HepG2 (cell line): Measurements from ENCODE around the gene ARHGAP22. TPM values are rescaled to one million over a fixed set of nuclear protein-coding genes. Genes with fewer than 3 reads are reported as not detected.

Experiments used
- ATAC-seq: fragments of 200-7000 bp; cut with Tn5 transposase; 3 replicates; pipeline ENCODE4 v1.9.1; 2020; ENCODE audit warnings: mild to moderate bottlenecking, moderate library complexity
- BruUV-seq: library from RNA; stranded (reverse); fragments of 400-500 nt; replicated peaks from 2 replicates; lab custom pipeline; 2021; lab: Mats Ljungman, UMichigan
- CTCF ChIA-PET: fragments of 300-600 bp; formaldehyde crosslinking; extraction: SDS; loops from one replicate; lab custom pipeline; 2021; ENCODE audit warnings: low total read pairs, inconsistent platforms, low intra/inter-chr PET ratio; lab: Yijun Ruan, JAX
- POLR2A ChIA-PET: fragments of 350-600 bp; sonication (Branson Sonifier 250); formaldehyde crosslinking; loops from one replicate; lab custom pipeline; 2020; ENCODE audit warnings: antibody characterized with exemption, inconsistent platforms; lab: Yijun Ruan, JAX
- DNase-seq: peaks from one replicate; pipeline ENCODE4 v3.0.0-alpha.2; 2015; ENCODE audit warnings: low spot score
- FAIRE-seq: peaks from 3 replicates; lab custom pipeline; 2011; peaks lifted over from hg19 to GRCh38; lab: Jason Lieb, UNC
- H2AFZ ChIP-seq: one replicate; pipeline ENCODE4 v1.6.1; 2011; ENCODE audit warnings: low read length, inconsistent platforms
- H3K27ac ChIP-seq: fragments of 300-600 bp; 3 replicates; pipeline ENCODE4 v1.8.0; 2011; ENCODE audit warnings: mixed run types, mild to moderate bottlenecking, mixed read lengths, low read length, inconsistent platforms; ENCODE audit not compliant: insufficient read depth; ENCODE audit errors: extremely low read length
- H3K27me3 ChIP-seq, 2 experiments: fragments of 200-600 bp in 1 of 2; 2 replicates in 1 of 2; 3 replicates in 1 of 2; pipeline versions ENCODE4 v1.6.0 to v1.8.0; 2011; ENCODE audit warnings: low read length in 2 of 2, mild to moderate bottlenecking in 2 of 2, moderate library complexity in 2 of 2, inconsistent platforms in 1 of 2; ENCODE audit not compliant: insufficient read depth in 2 of 2, control insufficient read depth in 1 of 2
- H3K36me3 ChIP-seq, 2 experiments: fragments of 200-600 bp in 1 of 2; replicated peaks in 1 of 2; 2 replicates in 1 of 2; 3 replicates in 1 of 2; pipeline versions ENCODE4 v1.5.1 to v1.8.0; 2011; ENCODE audit warnings: low read length in 2 of 2, inconsistent platforms in 1 of 2; ENCODE audit not compliant: insufficient read depth in 2 of 2, control insufficient read depth in 1 of 2
- H3K4me1 ChIP-seq: 2 replicates; pipeline ENCODE4 v1.5.1; 2012; ENCODE audit warnings: low read length, inconsistent platforms; ENCODE audit not compliant: insufficient read depth
- H3K4me2 ChIP-seq: 2 replicates; pipeline ENCODE4 v1.6.0; 2011; ENCODE audit warnings: low read depth, low read length, inconsistent platforms
- H3K4me3 ChIP-seq, 3 experiments: fragments of 200-600 bp in 1 of 3; sonication (generic), shearing (Covaris generic) in 1 of 3; replicated peaks in 1 of 3; 2 replicates each; pipeline ENCODE4 v1.5.1; 2011 to 2016; ENCODE audit warnings: low read length in 3 of 3, inconsistent platforms in 2 of 3, low read depth in 2 of 3, mild to moderate bottlenecking in 2 of 3, control low read depth in 1 of 3, mixed read lengths in 1 of 3; ENCODE audit not compliant: insufficient read depth in 1 of 3
- H3K79me2 ChIP-seq: one replicate; pipeline ENCODE4 v1.6.1; 2011; ENCODE audit warnings: low read length, inconsistent platforms; ENCODE audit not compliant: insufficient read depth
- H3K9ac ChIP-seq: 2 replicates; pipeline ENCODE4 v1.6.0; 2011; ENCODE audit warnings: mild to moderate bottlenecking, low read depth, low read length, inconsistent platforms; ENCODE audit not compliant: insufficient read depth
- H3K9me3 ChIP-seq: 2 replicates; pipeline ENCODE4 v1.5.1; 2012; ENCODE audit warnings: mild to moderate bottlenecking, low read length
- H4K20me1 ChIP-seq: 2 replicates; pipeline ENCODE4 v1.6.0; 2011; ENCODE audit warnings: inconsistent platforms, mild to moderate bottlenecking, low read length, moderate library complexity; ENCODE audit not compliant: insufficient read depth
- FOXK2 ChIP-seq: fragments of 450-650 bp; IDR thresholded peaks from 2 replicates; pipeline ENCODE4 v1.6.1; 2016
- MZF1 ChIP-seq: sonication (generic); formaldehyde crosslinking; IDR thresholded peaks from 2 replicates; pipeline ENCODE4 v1.8.1; 2023; ENCODE audit warnings: mild to moderate bottlenecking, missing genetic modification reagents, borderline replicate concordance
- SP2 ChIP-seq: sonication (generic); formaldehyde crosslinking; IDR thresholded peaks from 2 replicates; pipeline ENCODE4 v1.5.1; 2020; ENCODE audit warnings: mild to moderate bottlenecking, missing genetic modification reagents
- YY1 ChIP-seq: IDR thresholded peaks from 2 replicates; pipeline ENCODE4 v1.6.1; 2011; ENCODE audit warnings: low read length, low read depth, moderate library complexity, mild to moderate bottlenecking; ENCODE audit not compliant: insufficient read depth, insufficient replicate concordance
- ZFP82 ChIP-seq: sonication (generic); formaldehyde crosslinking; IDR thresholded peaks from 2 replicates; pipeline ENCODE4 v1.5.1; 2020; ENCODE audit warnings: mild to moderate bottlenecking, missing genetic modification reagents, borderline replicate concordance
- ZNF720 ChIP-seq: sonication (generic); formaldehyde crosslinking; IDR thresholded peaks from 2 replicates; pipeline ENCODE4 v1.4.0; 2020; ENCODE audit warnings: missing genetic modification reagents
- WGBS: methylation state at CpG from one replicate; pipeline ENCODE4 v1.1.6; 2017; ENCODE audit warnings: low lambda C conversion rate; 5-methylcytosine and 5-hydroxymethylcytosine counted together
- in situ Hi-C: cut with HindIII; loops from 2 replicates; pipeline ENCODE4 v1.10.0; 2017; ENCODE audit warnings: low pct_unique_long_range_greater_than_20kb; ENCODE audit not compliant: extremely low pct_ligation_motif_present
- intact Hi-C: fragments of 100-400 bp; cut with micrococcal nuclease; formaldehyde crosslinking; loops from one replicate; pipeline ENCODE4 v1.10.0; 2022; ENCODE audit not compliant: unreplicated experiment
- polyA plus RNA-seq, 8 experiments: library from polyadenylated mRNA; depleted of rRNA in 3 of 8; stranded (reverse) in 7 of 8; unstranded in 1 of 8; fragments of >200 nt; fragmentation: Illumina TruSeq in 4 of 8; extraction: Trizol in 4 of 8; gene quantifications; 2 replicates each; pipeline versions ENCODE4 v1.2.1 to v1.2.3, GENCODE V29; 2011 to 2016; ENCODE audit warnings: low read depth in 4 of 8, missing spikeins in 1 of 8, mixed read lengths in 1 of 8; ENCODE audit not compliant: insufficient read depth in 1 of 8
- total RNA-seq, 5 experiments: library from RNA; depleted of rRNA; stranded (reverse); fragments of >200 nt; fragmentation: Illumina TruSeq; extraction: Trizol; gene quantifications; 2 replicates each; pipeline ENCODE4 v1.2.3, GENCODE V29; 2016; ENCODE audit warnings: low read depth in 1 of 5
- TF ChIP-seq, protein P1 (sequence below): sonication (generic); formaldehyde crosslinking; IDR thresholded peaks from 2 replicates; pipeline ENCODE4 v1.4.0; 2020; ENCODE audit warnings: missing genetic modification reagents, mild to moderate bottlenecking, borderline replicate concordance
- TF ChIP-seq, protein P2 (sequence below): sonication (generic); formaldehyde crosslinking; IDR thresholded peaks from 2 replicates; pipeline ENCODE4 v1.9.0; 2021; ENCODE audit warnings: missing genetic modification reagents, borderline replicate concordance
- TF ChIP-seq, protein P3 (sequence below): sonication (generic); formaldehyde crosslinking; IDR thresholded peaks from 2 replicates; pipeline ENCODE4 v1.5.1; 2020; ENCODE audit warnings: missing genetic modification reagents, mild to moderate bottlenecking, borderline replicate concordance
- TF ChIP-seq, protein P4 (sequence below): fragments of 450-650 bp; IDR thresholded peaks from 2 replicates; pipeline ENCODE4 v1.6.1; 2016
- TF ChIP-seq, protein P5 (sequence below): conservative IDR thresholded peaks from 2 replicates; pipeline ENCODE4 v1.6.1; 2018; ENCODE audit warnings: missing genetic modification reagents

ARHGAP22 gene
- total and polyA plus RNA-seq, 2 of the 13 experiments (the other 11 are each of a cell fraction or from before 2014, with no cell fraction given): 0.08 to 0.38 TPM

DNA sequence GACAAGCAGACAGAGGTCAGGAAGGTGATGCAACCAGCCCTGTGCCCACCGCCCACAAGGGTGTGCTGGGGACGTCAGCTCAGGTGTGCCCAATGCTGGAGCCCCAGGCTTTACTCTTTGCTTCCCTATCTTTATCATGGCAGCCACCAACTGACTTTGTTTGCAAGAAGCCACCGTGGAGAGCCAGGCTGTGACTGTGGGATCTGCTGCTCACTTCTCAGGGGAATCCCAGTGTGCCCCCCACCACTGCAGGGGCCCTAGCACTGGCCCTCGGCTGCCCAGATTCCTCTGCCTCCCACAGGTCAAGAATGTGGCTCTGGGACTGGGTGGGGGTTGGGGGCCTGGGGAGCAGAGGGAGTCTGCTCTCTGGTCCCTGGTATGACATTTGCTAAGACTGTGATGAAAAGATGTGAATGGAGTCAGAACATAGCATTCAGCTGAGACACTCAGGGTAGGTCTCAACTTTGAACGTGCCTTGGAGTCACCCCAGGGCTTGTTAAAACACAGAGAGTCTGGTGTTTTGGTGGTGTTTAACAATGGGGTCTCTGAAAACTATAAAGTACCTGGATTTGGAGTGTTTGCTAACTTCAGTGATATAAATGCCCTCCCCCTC, 47.3 kb downstream of the ARHGAP22 start (continued):
- TF ChIP-seq ZNF720 (CRISPR knock-in tag) (no peak), YY1 (no peak), SP2 (no peak), ZFP82 (CRISPR knock-in tag) (no peak), FOXK2 (no peak)
- TF ChIP-seq, protein P1, sequence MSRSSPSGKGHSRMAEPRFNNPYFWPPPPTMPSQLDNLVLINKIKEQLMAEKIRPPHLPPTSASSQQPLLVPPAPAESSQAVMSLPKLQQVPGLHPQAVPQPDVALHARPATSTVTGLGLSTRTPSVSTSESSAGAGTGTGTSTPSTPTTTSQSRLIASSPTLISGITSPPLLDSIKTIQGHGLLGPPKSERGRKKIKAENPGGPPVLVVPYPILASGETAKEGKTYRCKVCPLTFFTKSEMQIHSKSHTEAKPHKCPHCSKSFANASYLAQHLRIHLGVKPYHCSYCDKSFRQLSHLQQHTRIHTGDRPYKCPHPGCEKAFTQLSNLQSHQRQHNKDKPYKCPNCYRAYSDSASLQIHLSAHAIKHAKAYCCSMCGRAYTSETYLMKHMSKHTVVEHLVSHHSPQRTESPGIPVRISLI: no peak
- TF ChIP-seq, protein P2, sequence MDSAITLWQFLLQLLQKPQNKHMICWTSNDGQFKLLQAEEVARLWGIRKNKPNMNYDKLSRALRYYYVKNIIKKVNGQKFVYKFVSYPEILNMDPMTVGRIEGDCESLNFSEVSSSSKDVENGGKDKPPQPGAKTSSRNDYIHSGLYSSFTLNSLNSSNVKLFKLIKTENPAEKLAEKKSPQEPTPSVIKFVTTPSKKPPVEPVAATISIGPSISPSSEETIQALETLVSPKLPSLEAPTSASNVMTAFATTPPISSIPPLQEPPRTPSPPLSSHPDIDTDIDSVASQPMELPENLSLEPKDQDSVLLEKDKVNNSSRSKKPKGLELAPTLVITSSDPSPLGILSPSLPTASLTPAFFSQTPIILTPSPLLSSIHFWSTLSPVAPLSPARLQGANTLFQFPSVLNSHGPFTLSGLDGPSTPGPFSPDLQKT (CRISPR knock-in tag): no peak
- TF ChIP-seq, protein P3, sequence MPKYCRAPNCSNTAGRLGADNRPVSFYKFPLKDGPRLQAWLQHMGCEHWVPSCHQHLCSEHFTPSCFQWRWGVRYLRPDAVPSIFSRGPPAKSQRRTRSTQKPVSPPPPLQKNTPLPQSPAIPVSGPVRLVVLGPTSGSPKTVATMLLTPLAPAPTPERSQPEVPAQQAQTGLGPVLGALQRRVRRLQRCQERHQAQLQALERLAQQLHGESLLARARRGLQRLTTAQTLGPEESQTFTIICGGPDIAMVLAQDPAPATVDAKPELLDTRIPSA (CRISPR knock-in tag): no peak

DNA sequence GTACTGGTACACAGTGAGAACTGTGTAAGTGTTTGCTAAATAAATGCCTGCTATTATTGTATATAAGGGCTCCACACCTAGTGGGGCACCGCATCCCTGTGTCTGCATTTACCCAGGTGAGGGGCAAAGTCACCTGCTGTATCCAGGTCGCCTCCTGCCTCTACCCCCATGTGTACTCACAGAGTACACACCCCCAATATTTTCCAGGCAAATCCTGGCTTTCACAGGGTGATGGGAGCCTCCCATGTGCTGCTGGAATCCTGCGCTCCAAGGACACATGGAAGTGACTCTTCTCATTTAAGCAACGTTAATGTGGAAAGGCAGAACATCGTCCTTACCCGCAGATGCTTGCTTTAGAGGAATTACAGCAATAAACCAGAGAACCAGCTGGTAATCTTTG, 48.2 kb downstream of the ARHGAP22 start:
- intact Hi-C loops (no loop called here), in situ Hi-C loops (no loop called here)
- no peaks in the 10 kb centered on the region for H3K36me3 ChIP-seq
- FAIRE-seq: no peak
- no peak for ATAC-seq
- no peaks in the 10 kb centered on the region for H3K9me3 ChIP-seq
- peaks cover 0 to 4% of the 10 kb centered on the region in 2 experiments; a peak in 1 of 5 replicates for H3K27me3 ChIP-seq
- no peak overlapping the region for H2AFZ ChIP-seq
- no peak overlapping the region for H3K4me2 ChIP-seq
- WGBS: 0% methylated on average over 5 of the region's 6 CpGs
- no peak overlapping the region for H3K9ac ChIP-seq
- no peak for DNase-seq
- no peaks in the 10 kb centered on the region for H4K20me1 ChIP-seq
- H3K79me2 ChIP-seq: no peaks in the 10 kb centered on the region
- BruUV-seq: no TSS peak
- CTCF ChIA-PET: no interaction called here
- H3K27ac ChIP-seq: no peak overlapping the region
- TF ChIP-seq, protein P4, sequence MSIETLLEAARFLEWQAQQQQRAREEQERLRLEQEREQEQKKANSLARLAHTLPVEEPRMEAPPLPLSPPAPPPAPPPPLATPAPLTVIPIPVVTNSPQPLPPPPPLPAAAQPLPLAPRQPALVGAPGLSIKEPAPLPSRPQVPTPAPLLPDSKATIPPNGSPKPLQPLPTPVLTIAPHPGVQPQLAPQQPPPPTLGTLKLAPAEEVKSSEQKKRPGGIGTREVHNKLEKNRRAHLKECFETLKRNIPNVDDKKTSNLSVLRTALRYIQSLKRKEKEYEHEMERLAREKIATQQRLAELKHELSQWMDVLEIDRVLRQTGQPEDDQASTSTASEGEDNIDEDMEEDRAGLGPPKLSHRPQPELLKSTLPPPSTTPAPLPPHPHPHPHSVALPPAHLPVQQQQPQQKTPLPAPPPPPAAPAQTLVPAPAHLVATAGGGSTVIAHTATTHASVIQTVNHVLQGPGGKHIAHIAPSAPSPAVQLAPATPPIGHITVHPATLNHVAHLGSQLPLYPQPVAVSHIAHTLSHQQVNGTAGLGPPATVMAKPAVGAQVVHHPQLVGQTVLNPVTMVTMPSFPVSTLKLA: peak; percentile 53
- TF ChIP-seq, protein P5, sequence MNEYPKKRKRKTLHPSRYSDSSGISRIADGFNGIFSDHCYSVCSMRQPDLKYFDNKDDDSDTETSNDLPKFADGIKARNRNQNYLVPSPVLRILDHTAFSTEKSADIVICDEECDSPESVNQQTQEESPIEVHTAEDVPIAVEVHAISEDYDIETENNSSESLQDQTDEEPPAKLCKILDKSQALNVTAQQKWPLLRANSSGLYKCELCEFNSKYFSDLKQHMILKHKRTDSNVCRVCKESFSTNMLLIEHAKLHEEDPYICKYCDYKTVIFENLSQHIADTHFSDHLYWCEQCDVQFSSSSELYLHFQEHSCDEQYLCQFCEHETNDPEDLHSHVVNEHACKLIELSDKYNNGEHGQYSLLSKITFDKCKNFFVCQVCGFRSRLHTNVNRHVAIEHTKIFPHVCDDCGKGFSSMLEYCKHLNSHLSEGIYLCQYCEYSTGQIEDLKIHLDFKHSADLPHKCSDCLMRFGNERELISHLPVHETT (CRISPR knock-in tag): no peak
- no peak for TF ChIP-seq MZF1 (CRISPR knock-in tag)
- TF ChIP-seq, all 625 proteins: peak for 1
- H3K4me1 ChIP-seq: no peaks in the 10 kb centered on the region
- H3K4me3 ChIP-seq: no peak overlapping the region
- POLR2A ChIA-PET: no interaction called here
